Right lobe of liver (tissue), 4 donors: Measurements from ENCODE around the gene DIRAS3.

ENCODE experiments used
- POLR2A ChIP-seq: fragments of 450-650 bp; IDR thresholded peaks from one replicate; pipeline ENCODE4 v1.6.1; 2017; ENCODE audit warnings: antibody characterized with exemption, mild to moderate bottlenecking
- TF ChIP-seq, protein P1 (sequence below), 4 donors: fragments of 200-600 bp in 3 of 4; fragments of 450-650 bp in 1 of 4; IDR thresholded peaks; one replicate each; pipeline versions ENCODE4 v1.5.1 to v1.8.0; 2016 to 2022; ENCODE audit warnings: antibody characterized with exemption in 4 of 4, mild to moderate bottlenecking in 2 of 4
- donor health status: DM: no; HTN: no; CAD: no.
- donor health status: DM: no; HTN: no; CAD: no.
- donor health status: DM: no; HTN: yes; CAD: no.

DNA sequence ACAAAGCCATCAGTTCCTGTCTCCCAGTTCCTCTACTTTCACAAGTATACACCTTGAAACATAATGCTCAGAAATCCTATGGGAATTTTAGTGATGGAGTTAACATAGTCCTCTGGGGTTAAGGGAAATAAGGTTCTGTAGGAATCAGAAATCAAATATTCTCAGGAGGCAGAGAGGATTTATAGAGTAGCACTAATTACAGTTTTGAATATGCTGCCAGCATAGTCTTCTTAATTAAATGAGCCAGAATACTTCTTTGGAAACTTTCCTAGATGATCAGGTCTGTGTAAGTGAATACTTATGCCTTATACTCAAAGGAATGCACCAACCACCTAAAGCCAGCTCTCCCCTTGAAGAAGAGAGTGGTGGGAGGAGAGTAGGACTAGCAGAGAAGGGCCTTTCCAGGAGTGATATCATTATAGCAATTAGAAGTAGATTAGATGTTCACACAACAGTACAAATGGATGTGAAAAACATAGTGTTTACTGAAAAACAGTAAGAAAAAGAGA, 31.4 kb upstream of the DIRAS3 start:
- TF ChIP-seq, protein P1, sequence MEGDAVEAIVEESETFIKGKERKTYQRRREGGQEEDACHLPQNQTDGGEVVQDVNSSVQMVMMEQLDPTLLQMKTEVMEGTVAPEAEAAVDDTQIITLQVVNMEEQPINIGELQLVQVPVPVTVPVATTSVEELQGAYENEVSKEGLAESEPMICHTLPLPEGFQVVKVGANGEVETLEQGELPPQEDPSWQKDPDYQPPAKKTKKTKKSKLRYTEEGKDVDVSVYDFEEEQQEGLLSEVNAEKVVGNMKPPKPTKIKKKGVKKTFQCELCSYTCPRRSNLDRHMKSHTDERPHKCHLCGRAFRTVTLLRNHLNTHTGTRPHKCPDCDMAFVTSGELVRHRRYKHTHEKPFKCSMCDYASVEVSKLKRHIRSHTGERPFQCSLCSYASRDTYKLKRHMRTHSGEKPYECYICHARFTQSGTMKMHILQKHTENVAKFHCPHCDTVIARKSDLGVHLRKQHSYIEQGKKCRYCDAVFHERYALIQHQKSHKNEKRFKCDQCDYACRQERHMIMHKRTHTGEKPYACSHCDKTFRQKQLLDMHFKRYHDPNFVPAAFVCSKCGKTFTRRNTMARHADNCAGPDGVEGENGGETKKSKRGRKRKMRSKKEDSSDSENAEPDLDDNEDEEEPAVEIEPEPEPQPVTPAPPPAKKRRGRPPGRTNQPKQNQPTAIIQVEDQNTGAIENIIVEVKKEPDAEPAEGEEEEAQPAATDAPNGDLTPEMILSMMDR (IDR thresholded peaks at IDR 0.05) = no peak
- TF ChIP-seq POLR2A = no peak
